HG02798 (cell line): Measurements from ENCODE around the gene TNNC2.
A peak's percentile ranks its signal among the peaks of the same experiment; 100 is the strongest.
"Not testable (repeated sequence)": the region's sequence is repeated elsewhere in the genome, so short reads cannot be mapped to it uniquely, and the experiment has no call there.

Source experiments
- ATAC-seq: cut with Tn5 transposase; IDR thresholded peaks from one replicate; pipeline ENCODE4 v1.9.1; 2021; ENCODE audit warnings: mild to moderate bottlenecking; ENCODE audit not compliant: unreplicated experiment, poor library complexity

The TNNC2 gene

GRCh38 chr20:45827030-45827652, at the start of gene TNNC2:
Gene TNNC2 (minus strand): TSS chr20:45827312. CDS start chr20:45827248, 64 bp downstream.
- no peak for ATAC-seq

GRCh38 chr20:45874576-45874975, 47.5 kb upstream of the TNNC2 start:
- ATAC-seq: no peak

GRCh38 chr20:45874104-45874481, 47.0 kb upstream of the TNNC2 start:
- ATAC-seq: not testable (repeated sequence)

GRCh38 chr20:45873409-45874103, 46.4 kb upstream of the TNNC2 start:
- no peak for ATAC-seq

- ATAC-seq: no peak
Measured at GRCh38 chr20:45872626-45873025, 45.5 kb upstream of the TNNC2 start.

GRCh38 chr20:45867819-45868176, 40.7 kb upstream of the TNNC2 start:
- ATAC-seq: no peak

- ATAC-seq: no peak
Measured at GRCh38 chr20:45867136-45867818, 40.2 kb upstream of the TNNC2 start.

GRCh38 chr20:45866454-45866853, 39.3 kb upstream of the TNNC2 start:
- no peak for ATAC-seq

GRCh38 chr20:45863543-45864470, 36.7 kb upstream of the TNNC2 start:
- no peak for ATAC-seq

- no peak for ATAC-seq
Measured at GRCh38 chr20:45861221-45862075, 34.3 kb upstream of the TNNC2 start.

- ATAC-seq: no peak
Measured at GRCh38 chr20:45860560-45861220, 33.6 kb upstream of the TNNC2 start.

GRCh38 chr20:45859916-45860315, 32.8 kb upstream of the TNNC2 start:
- ATAC-seq: no peak

- ATAC-seq: peak; percentile 25
Measured at GRCh38 chr20:45857882-45858216, 30.7 kb upstream of the TNNC2 start.

GRCh38 chr20:45857114-45857881, 30.2 kb upstream of the TNNC2 start, which contains the start of the genes ACOT8 and ZSWIM3:
Gene ACOT8 (minus strand): TSS chr20:45857392. CDS start chr20:45857315, 77 bp downstream.
Gene ZSWIM3 (plus strand): TSS chr20:45857614. CDS start chr20:45857826, 212 bp downstream.
- ATAC-seq: peak; percentile 98

- ATAC-seq: no peak
Measured at GRCh38 chr20:45853484-45853883, 26.4 kb upstream of the TNNC2 start.

GRCh38 chr20:45852326-45852725, 25.2 kb upstream of the TNNC2 start:
- ATAC-seq: no peak

GRCh38 chr20:45851501-45851900, 24.4 kb upstream of the TNNC2 start:
- ATAC-seq: no peak

- no peak for ATAC-seq
Measured at GRCh38 chr20:45850926-45851325, 23.8 kb upstream of the TNNC2 start.
